ENCODE measurements around the gene NR3C1.

The NR3C1 gene

DNA sequence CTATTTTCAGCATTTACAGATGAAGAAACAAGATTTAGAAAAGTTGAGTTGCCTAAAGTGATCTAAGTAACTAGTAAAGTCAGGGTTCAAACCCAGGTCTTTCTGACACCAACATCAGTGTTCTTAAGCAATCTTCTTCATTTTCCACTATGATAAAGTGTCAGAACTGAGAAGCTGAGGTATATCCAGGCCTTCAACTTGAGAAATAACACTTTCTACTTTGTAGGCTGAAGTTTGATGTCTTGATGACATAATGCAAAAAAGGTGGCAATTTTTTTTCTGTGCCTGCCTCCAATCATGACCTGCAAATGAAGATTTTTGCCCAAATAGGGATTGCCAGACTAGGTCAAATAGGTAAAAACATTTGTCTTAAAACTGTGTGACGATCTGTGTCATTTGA is 81.3 kb downstream of the NR3C1 start:
- no peak for DNase-seq (ENCODE audit: low spot score)
- in situ Hi-C loops (cut with MboI; ENCODE audit: low sequenced_read_pairs, unreplicated experiment), result no loop called here
- TF ChIP-seq, protein P1, sequence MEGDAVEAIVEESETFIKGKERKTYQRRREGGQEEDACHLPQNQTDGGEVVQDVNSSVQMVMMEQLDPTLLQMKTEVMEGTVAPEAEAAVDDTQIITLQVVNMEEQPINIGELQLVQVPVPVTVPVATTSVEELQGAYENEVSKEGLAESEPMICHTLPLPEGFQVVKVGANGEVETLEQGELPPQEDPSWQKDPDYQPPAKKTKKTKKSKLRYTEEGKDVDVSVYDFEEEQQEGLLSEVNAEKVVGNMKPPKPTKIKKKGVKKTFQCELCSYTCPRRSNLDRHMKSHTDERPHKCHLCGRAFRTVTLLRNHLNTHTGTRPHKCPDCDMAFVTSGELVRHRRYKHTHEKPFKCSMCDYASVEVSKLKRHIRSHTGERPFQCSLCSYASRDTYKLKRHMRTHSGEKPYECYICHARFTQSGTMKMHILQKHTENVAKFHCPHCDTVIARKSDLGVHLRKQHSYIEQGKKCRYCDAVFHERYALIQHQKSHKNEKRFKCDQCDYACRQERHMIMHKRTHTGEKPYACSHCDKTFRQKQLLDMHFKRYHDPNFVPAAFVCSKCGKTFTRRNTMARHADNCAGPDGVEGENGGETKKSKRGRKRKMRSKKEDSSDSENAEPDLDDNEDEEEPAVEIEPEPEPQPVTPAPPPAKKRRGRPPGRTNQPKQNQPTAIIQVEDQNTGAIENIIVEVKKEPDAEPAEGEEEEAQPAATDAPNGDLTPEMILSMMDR (IDR thresholded peaks at IDR 0.05; ENCODE audit: borderline replicate concordance, control extremely low read depth, extremely low read depth, insufficient read depth, missing control alignments), result no peak

DNA sequence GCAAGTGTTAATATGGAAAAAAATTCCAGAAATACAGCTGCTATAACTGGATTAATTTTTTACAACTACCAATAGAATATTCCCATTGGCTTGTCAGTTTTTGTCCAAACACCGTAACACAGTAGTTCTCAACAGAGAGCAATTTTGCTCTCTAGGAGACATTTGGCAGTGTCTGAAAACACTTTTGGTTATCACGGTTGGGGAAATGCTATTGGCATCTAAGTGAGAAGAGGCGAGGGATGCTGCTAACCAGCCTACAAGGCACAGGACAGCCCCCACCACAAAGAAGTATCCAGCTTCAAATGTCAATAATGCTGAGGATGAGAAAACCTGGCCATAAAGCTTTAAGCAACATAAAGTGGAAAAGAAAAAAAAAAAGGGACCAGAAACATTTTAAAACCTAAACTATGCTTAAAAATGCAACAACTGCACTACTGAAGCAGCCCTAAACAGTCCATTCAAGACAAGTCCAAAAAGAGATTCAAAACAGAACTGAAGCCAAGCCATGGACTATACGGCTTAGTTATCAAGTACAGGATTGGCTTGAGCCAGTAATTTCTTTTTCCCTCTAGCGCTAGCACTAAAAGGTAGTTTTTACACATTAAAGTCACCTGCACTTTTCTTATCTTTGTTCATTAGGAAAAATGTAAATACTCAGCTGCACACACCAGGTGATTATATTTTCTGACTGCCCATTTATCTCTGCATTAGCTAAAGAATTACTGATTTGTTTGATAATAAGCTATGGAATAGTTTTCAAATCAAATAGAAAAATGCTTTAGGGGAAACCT is 83.9 kb downstream of the NR3C1 start:
- TF ChIP-seq, protein P1 (IDR thresholded peaks at IDR 0.05; ENCODE audit: borderline replicate concordance, control extremely low read depth, extremely low read depth, insufficient read depth, missing control alignments), result no peak
- in situ Hi-C loops (cut with MboI; ENCODE audit: low sequenced_read_pairs, unreplicated experiment), result no loop called here

DNA sequence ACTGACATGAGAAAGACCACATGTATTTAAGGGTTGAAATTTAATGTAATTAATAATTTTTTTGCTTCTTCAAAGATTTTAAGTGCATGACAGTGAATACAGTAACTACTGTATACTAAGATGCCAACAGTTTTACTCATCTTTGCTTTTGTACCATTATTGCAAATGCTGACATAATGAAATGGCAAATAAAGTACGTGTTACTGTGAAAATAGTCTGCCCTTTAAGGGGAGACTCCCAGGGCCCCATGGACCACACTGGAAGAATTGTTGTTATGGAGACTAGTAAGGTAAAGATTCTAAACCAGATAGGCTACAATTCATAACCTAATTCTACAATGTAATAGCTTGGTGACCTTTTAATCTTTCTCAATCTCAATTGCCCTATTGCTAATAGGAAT is 84.7 kb downstream of the NR3C1 start:
- TF ChIP-seq, protein P1 (IDR thresholded peaks at IDR 0.05; ENCODE audit: borderline replicate concordance, control extremely low read depth, extremely low read depth, insufficient read depth, missing control alignments), result no peak
- DNase-seq (ENCODE audit: low spot score), result no peak
- in situ Hi-C loops (cut with MboI; ENCODE audit: low sequenced_read_pairs, unreplicated experiment), result no loop called here

More for the DNA sequence above, 83.9 kb downstream of the NR3C1 start:
- no peak for DNase-seq (ENCODE audit: low spot score)

DNA sequence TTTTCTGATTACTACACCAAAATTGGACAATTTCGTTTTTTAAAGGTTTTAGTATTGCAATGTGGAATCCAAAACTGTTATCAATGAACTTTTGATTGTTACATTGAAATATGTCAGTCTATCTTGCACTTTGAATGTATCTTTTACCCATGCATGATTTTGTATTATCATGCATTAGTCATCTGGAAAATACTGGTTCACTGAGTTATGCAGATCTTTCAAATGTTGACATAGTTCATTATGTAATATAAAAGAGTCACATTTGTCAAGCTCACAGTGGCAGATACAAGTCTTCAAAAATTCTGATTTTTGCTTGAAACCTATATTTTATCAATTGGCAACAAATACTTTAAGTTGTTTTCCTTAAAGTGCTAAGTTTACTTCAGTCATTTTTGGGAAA is 85.2 kb downstream of the NR3C1 start:
- no peak for DNase-seq (ENCODE audit: low spot score)
- TF ChIP-seq, protein P1 (IDR thresholded peaks at IDR 0.05; ENCODE audit: borderline replicate concordance, control extremely low read depth, extremely low read depth, insufficient read depth, missing control alignments), result no peak
- in situ Hi-C loops (cut with MboI; ENCODE audit: low sequenced_read_pairs, unreplicated experiment), result no loop called here

DNA sequence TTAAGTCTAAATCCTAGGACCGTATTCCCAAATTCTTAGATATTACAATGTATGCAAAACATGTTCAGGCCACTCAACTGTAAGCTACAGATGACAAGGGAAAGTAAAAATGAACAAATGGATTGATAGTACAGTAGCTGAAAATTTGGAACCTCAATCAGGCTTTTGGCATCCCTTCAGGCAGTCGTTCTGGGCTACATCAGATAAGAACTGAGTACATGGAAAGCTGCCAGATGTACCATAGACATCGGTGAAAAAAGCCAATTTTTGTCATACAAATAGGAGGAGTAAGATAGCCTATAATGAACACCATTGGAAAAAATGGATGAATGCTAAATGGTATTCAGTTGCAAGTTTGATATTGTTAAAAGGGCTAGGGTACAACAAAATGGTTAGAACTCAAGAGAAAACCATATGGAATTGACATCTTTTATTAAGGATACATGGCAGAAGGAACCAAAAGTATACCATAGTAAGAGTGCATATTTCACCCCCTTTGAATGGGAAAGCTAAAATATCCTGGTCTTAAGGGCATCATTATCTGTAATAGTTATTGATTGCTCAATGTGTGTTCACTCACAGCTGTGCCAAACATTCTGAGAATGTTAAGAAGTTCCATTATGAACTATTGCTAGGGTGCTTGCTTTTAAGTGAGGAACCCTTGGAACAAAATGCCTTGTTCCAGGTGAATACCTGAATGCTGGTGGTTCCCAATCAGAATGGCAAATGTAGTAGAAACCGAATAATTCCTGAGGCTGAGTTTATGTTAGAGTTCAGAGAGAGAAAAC is 86.4 kb downstream of the NR3C1 start:
- TF ChIP-seq, protein P1 (IDR thresholded peaks at IDR 0.05; ENCODE audit: borderline replicate concordance, control extremely low read depth, extremely low read depth, insufficient read depth, missing control alignments), result no peak
- in situ Hi-C loops (cut with MboI; ENCODE audit: low sequenced_read_pairs, unreplicated experiment), result no loop called here
- no peak for DNase-seq (ENCODE audit: low spot score)

DNA sequence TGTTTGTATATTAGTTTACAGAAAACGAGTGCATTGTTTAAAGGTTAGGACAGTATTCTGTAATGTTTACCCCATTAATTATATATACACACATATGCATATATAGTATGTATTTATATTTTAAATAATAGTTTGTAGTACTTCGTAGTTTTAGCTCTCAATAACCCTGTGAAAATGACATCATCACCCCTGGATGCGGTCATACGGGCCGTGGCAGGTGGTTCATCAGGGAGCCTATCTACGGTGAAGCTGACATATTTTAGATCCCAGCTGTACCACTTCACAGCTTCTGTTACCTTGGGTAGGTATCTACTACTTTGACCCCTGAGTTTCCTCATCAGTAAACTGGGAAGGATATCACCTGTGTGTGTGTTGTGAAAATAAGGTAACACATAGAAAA is 87.1 kb downstream of the NR3C1 start:
- DNase-seq (ENCODE audit: low spot score), result no peak
- TF ChIP-seq, protein P1 (IDR thresholded peaks at IDR 0.05; ENCODE audit: borderline replicate concordance, control extremely low read depth, extremely low read depth, insufficient read depth, missing control alignments), result no peak
- in situ Hi-C loops (cut with MboI; ENCODE audit: low sequenced_read_pairs, unreplicated experiment), result no loop called here
